SK-N-SH treated with all-trans-retinoic acid at 6 μM for 48 hours (cell line): Measurements from ENCODE around the gene ANKRD12.

Experiments used
- ATAC-seq: fragments of 200-7000 bp; cut with Tn5 transposase; 3 replicates; pipeline ENCODE4 v1.9.1; 2020; ENCODE audit warnings: mild to moderate bottlenecking, moderate library complexity
- ARNTL ChIP-seq: fragments of 450-650 bp; formaldehyde crosslinking; IDR thresholded peaks from 2 replicates; pipeline ENCODE4 v1.5.0; 2020; ENCODE audit warnings: low read depth, mild to moderate bottlenecking, moderate library complexity, borderline replicate concordance
- CSDC2 ChIP-seq: fragments of 250-450 bp; sonication (Bioruptor Pico); IDR thresholded peaks from 2 replicates; pipeline ENCODE4 v1.5.0; 2020; ENCODE audit warnings: mild to moderate bottlenecking, moderate library complexity
- ESRRG ChIP-seq: fragments of 250-450 bp; sonication (Bioruptor Pico); IDR thresholded peaks from 2 replicates; pipeline ENCODE4 v1.6.1; 2021; ENCODE audit warnings: mild to moderate bottlenecking
- GLIS3 ChIP-seq: fragments of 250-450 bp; sonication (Bioruptor Pico); IDR thresholded peaks from 2 replicates; pipeline ENCODE4 v1.5.0; 2020; ENCODE audit warnings: mild to moderate bottlenecking, moderate library complexity
- ISL1 ChIP-seq: fragments of 250-450 bp; sonication (Bioruptor Pico); IDR thresholded peaks from 2 replicates; pipeline ENCODE4 v2.1.2; 2022; ENCODE audit warnings: mild to moderate bottlenecking, moderate library complexity
- OSR1 ChIP-seq: fragments of 250-450 bp; sonication (Bioruptor Pico); IDR thresholded peaks from 2 replicates; pipeline ENCODE4 v1.8.0; 2022; ENCODE audit warnings: moderate library complexity, mild to moderate bottlenecking, inconsistent platforms
- RARB ChIP-seq: fragments of 250-450 bp; sonication (Bioruptor Pico); IDR thresholded peaks from 2 replicates; pipeline ENCODE4 v1.8.0; 2021; ENCODE audit warnings: mild to moderate bottlenecking, moderate library complexity
- SNAI2 ChIP-seq: fragments of 250-450 bp; sonication (Bioruptor Pico); IDR thresholded peaks from 2 replicates; pipeline ENCODE4 v1.5.0; 2020; ENCODE audit warnings: mild to moderate bottlenecking, moderate library complexity
- TCF4 ChIP-seq: fragments of 250-450 bp; sonication (Bioruptor Pico); IDR thresholded peaks from 2 replicates; pipeline ENCODE4 v1.8.0; 2021; ENCODE audit warnings: mild to moderate bottlenecking, moderate library complexity, borderline replicate concordance
- TOX ChIP-seq: fragments of 250-450 bp; sonication (Bioruptor Pico); IDR thresholded peaks from 2 replicates; pipeline ENCODE4 v1.8.0; 2021; ENCODE audit warnings: mild to moderate bottlenecking, moderate library complexity, borderline replicate concordance
- ZC3H10 ChIP-seq: fragments of 250-450 bp; sonication (Bioruptor Pico); IDR thresholded peaks from 2 replicates; pipeline ENCODE4 v1.5.1; 2021; ENCODE audit warnings: mild to moderate bottlenecking, moderate library complexity
- ZFP3 ChIP-seq: fragments of 250-450 bp; sonication (Bioruptor Pico); IDR thresholded peaks from 2 replicates; pipeline ENCODE4 v1.5.0; 2020; ENCODE audit warnings: mild to moderate bottlenecking, moderate library complexity
- ZFP30 ChIP-seq: fragments of 450-650 bp; formaldehyde crosslinking; IDR thresholded peaks from 2 replicates; pipeline ENCODE4 v1.5.0; 2022; ENCODE audit warnings: mild to moderate bottlenecking, moderate library complexity
- ZNF565 ChIP-seq: fragments of 450-650 bp; formaldehyde crosslinking; conservative IDR thresholded peaks from 2 replicates; pipeline ENCODE4 v1.5.0; 2020; ENCODE audit warnings: low read depth, mild to moderate bottlenecking, moderate library complexity
- TF ChIP-seq, protein P1 (sequence below): fragments of 250-450 bp; sonication (Bioruptor Pico); IDR thresholded peaks from 2 replicates; pipeline ENCODE4 v1.8.0; 2020; ENCODE audit warnings: mild to moderate bottlenecking, moderate library complexity, borderline replicate concordance
- TF ChIP-seq, protein P2 (sequence below): fragments of 250-450 bp; sonication (Bioruptor Pico); IDR thresholded peaks from 2 replicates; pipeline ENCODE4 v1.5.0; 2020; ENCODE audit warnings: mild to moderate bottlenecking, moderate library complexity
- TF ChIP-seq, protein P3 (sequence below): fragments of 250-450 bp; sonication (Bioruptor Pico); IDR thresholded peaks from 2 replicates; pipeline ENCODE4 v1.8.0; 2021; ENCODE audit warnings: low read depth, mild to moderate bottlenecking, moderate library complexity, borderline replicate concordance
- TF ChIP-seq, protein P4 (sequence below): fragments of 250-450 bp; sonication (Bioruptor Pico); IDR thresholded peaks from 2 replicates; pipeline ENCODE4 v1.5.1; 2020; ENCODE audit warnings: low read depth, mild to moderate bottlenecking, moderate library complexity
- TF ChIP-seq, protein P5 (sequence below): fragments of 250-450 bp; sonication (Bioruptor Pico); IDR thresholded peaks from 2 replicates; pipeline ENCODE4 v1.5.1; 2021; ENCODE audit warnings: mild to moderate bottlenecking, moderate library complexity

Gene ANKRD12

DNA sequence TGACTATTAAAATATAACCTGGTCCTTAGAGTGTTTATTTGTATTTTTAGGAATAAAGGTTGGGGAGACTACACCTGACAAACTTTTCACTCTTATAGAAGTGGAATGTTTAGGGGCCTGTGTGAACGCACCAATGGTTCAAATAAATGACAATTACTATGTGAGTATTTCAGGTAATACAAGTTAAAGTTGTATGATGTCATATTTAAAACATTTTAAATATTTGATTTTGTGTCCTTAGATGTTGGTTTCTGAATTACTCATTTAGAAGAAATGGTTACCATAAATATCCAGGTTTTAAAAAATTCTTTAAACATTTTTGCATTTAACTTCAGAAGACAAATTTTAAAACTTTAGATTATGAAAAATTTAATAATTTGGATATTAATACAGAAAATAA, 11.8 kb upstream of the ANKRD12 start:
- ATAC-seq, result no peak
- TF ChIP-seq ZNF565 (CRISPR knock-in tag) (no peak), ESRRG (CRISPR knock-in tag) (no peak), SNAI2 (no peak), ZFP30 (CRISPR knock-in tag) (no peak), ZC3H10 (CRISPR knock-in tag) (no peak), GLIS3 (no peak), ZFP3 (CRISPR knock-in tag) (no peak), TCF4 (CRISPR knock-in tag) (no peak), ARNTL (no peak), CSDC2 (CRISPR knock-in tag) (no peak), TOX (CRISPR knock-in tag) (no peak)
- TF ChIP-seq, protein P1, sequence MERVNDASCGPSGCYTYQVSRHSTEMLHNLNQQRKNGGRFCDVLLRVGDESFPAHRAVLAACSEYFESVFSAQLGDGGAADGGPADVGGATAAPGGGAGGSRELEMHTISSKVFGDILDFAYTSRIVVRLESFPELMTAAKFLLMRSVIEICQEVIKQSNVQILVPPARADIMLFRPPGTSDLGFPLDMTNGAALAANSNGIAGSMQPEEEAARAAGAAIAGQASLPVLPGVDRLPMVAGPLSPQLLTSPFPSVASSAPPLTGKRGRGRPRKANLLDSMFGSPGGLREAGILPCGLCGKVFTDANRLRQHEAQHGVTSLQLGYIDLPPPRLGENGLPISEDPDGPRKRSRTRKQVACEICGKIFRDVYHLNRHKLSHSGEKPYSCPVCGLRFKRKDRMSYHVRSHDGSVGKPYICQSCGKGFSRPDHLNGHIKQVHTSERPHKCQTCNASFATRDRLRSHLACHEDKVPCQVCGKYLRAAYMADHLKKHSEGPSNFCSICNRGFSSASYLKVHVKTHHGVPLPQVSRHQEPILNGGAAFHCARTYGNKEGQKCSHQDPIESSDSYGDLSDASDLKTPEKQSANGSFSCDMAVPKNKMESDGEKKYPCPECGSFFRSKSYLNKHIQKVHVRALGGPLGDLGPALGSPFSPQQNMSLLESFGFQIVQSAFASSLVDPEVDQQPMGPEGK (CRISPR knock-in tag), result no peak
- TF ChIP-seq, protein P2, sequence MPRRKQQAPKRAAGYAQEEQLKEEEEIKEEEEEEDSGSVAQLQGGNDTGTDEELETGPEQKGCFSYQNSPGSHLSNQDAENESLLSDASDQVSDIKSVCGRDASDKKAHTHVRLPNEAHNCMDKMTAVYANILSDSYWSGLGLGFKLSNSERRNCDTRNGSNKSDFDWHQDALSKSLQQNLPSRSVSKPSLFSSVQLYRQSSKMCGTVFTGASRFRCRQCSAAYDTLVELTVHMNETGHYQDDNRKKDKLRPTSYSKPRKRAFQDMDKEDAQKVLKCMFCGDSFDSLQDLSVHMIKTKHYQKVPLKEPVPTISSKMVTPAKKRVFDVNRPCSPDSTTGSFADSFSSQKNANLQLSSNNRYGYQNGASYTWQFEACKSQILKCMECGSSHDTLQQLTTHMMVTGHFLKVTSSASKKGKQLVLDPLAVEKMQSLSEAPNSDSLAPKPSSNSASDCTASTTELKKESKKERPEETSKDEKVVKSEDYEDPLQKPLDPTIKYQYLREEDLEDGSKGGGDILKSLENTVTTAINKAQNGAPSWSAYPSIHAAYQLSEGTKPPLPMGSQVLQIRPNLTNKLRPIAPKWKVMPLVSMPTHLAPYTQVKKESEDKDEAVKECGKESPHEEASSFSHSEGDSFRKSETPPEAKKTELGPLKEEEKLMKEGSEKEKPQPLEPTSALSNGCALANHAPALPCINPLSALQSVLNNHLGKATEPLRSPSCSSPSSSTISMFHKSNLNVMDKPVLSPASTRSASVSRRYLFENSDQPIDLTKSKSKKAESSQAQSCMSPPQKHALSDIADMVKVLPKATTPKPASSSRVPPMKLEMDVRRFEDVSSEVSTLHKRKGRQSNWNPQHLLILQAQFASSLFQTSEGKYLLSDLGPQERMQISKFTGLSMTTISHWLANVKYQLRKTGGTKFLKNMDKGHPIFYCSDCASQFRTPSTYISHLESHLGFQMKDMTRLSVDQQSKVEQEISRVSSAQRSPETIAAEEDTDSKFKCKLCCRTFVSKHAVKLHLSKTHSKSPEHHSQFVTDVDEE (CRISPR knock-in tag), result no peak

DNA sequence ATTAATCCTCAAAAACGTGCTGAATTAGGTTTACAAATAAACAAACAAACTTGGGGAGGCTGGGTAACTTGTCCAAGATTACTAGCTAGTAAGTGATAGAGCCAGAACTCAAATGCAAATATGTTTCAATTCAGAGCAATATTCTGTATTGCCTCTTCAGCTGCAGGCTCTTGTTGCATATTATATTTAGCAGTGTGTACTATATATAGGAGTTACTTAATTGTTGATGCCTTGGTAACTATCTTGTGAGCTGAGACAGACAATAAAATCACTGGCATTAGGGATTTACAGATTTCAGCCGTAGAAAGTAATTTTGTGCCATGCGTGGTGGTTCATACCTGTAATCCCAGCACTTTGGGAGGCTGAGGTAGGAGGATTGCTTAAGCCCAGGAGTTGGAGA, 10.2 kb upstream of the ANKRD12 start:
- TF ChIP-seq, protein P3, sequence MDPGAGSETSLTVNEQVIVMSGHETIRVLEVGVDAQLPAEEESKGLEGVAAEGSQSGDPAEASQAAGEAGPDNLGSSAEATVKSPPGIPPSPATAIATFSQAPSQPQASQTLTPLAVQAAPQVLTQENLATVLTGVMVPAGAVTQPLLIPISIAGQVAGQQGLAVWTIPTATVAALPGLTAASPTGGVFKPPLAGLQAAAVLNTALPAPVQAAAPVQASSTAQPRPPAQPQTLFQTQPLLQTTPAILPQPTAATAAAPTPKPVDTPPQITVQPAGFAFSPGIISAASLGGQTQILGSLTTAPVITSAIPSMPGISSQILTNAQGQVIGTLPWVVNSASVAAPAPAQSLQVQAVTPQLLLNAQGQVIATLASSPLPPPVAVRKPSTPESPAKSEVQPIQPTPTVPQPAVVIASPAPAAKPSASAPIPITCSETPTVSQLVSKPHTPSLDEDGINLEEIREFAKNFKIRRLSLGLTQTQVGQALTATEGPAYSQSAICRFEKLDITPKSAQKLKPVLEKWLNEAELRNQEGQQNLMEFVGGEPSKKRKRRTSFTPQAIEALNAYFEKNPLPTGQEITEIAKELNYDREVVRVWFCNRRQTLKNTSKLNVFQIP (CRISPR knock-in tag), result no peak
- TF ChIP-seq, protein P4, sequence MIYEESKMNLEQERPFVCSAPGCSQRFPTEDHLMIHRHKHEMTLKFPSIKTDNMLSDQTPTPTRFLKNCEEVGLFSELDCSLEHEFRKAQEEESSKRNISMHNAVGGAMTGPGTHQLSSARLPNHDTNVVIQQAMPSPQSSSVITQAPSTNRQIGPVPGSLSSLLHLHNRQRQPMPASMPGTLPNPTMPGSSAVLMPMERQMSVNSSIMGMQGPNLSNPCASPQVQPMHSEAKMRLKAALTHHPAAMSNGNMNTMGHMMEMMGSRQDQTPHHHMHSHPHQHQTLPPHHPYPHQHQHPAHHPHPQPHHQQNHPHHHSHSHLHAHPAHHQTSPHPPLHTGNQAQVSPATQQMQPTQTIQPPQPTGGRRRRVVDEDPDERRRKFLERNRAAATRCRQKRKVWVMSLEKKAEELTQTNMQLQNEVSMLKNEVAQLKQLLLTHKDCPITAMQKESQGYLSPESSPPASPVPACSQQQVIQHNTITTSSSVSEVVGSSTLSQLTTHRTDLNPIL (CRISPR knock-in tag), result no peak
- TF ChIP-seq ZFP30 (CRISPR knock-in tag) (no peak), ARNTL (no peak), ZFP3 (CRISPR knock-in tag) (no peak)
- no peak for ATAC-seq

DNA sequence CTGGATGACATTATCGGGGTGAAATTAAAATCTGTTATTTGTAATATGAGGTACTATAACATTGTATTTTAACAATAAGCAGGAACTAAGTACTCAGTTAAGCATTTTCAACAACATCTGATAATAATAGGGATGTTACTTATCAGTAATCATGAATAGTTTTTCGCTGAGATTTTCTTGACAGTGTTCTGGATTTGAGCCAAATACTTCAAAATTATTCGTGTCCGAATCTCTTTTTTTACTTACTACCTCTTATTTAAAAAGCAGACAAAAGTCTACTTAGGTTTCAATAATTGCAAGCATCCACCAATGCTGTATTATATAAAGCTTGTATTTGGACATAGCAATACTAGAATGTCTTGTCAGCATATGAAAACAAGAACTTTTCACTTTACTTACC, 6.4 kb upstream of the ANKRD12 start:
- no peak for TF ChIP-seq CSDC2 (CRISPR knock-in tag)
- TF ChIP-seq ISL1, result no peak
- TF ChIP-seq GLIS3, result no peak
- TF ChIP-seq, protein P5, sequence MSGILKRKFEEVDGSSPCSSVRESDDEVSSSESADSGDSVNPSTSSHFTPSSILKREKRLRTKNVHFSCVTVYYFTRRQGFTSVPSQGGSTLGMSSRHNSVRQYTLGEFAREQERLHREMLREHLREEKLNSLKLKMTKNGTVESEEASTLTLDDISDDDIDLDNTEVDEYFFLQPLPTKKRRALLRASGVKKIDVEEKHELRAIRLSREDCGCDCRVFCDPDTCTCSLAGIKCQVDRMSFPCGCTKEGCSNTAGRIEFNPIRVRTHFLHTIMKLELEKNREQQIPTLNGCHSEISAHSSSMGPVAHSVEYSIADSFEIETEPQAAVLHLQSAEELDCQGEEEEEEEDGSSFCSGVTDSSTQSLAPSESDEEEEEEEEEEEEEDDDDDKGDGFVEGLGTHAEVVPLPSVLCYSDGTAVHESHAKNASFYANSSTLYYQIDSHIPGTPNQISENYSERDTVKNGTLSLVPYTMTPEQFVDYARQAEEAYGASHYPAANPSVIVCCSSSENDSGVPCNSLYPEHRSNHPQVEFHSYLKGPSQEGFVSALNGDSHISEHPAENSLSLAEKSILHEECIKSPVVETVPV, result no peak
- no peak for TF ChIP-seq ESRRG (CRISPR knock-in tag)
- TF ChIP-seq RARB (CRISPR knock-in tag), result no peak
- no peak for TF ChIP-seq OSR1
- no peak for TF ChIP-seq ARNTL
- TF ChIP-seq, protein P4 (CRISPR knock-in tag), result no peak
- no peak for ATAC-seq
